K562 (cell line): Measurements from ENCODE around the gene TRIM24. TPM values are rescaled to one million over a fixed set of nuclear protein-coding genes. Genes with fewer than 3 reads are reported as not detected.
A peak's percentile ranks its signal among the peaks of the same experiment; 100 is the strongest.

Experiments used
- BRF2 ChIP-seq: IDR thresholded peaks from 3 replicates; pipeline ENCODE4 v1.6.1; 2011; ENCODE audit warnings: borderline replicate concordance, mild to moderate bottlenecking; ENCODE audit not compliant: insufficient read length, insufficient read depth
- CAMTA2 ChIP-seq: fragments of 250-450 bp; sonication (Bioruptor Pico); conservative IDR thresholded peaks from 2 replicates; pipeline ENCODE4 v1.5.1; 2022
- CBX2 ChIP-seq: fragments of 200-600 bp; sonication (generic); IDR thresholded peaks from one replicate; pipeline ENCODE4 v1.6.1; 2012; ENCODE audit warnings: mild to moderate bottlenecking, low read length, inconsistent platforms; ENCODE audit not compliant: insufficient read depth, poor library complexity, severe bottlenecking
- CXXC5 ChIP-seq: fragments of 250-450 bp; sonication (Bioruptor Pico); IDR thresholded peaks from 2 replicates; pipeline ENCODE4 v1.8.0; 2022; ENCODE audit warnings: inconsistent platforms, mild to moderate bottlenecking, moderate library complexity
- ETV1 ChIP-seq: fragments of 450-650 bp; conservative IDR thresholded peaks from 2 replicates; pipeline ENCODE4 v1.6.1; 2016; ENCODE audit warnings: missing genetic modification characterization, control low read depth, low read depth, missing compliant biosample characterization
- GABPB1 ChIP-seq: sonication (generic); formaldehyde crosslinking; IDR thresholded peaks from 2 replicates; pipeline ENCODE4 v1.8.0; 2022; ENCODE audit warnings: mild to moderate bottlenecking, missing genetic modification reagents
- GATAD2A ChIP-seq: fragments of 450-650 bp; IDR thresholded peaks from 2 replicates; pipeline ENCODE4 v1.6.1; 2017
- KDM5B ChIP-seq: fragments of 200-600 bp; sonication (generic); IDR thresholded peaks from 2 replicates; pipeline ENCODE4 v1.6.1; 2012; ENCODE audit warnings: low read depth, mild to moderate bottlenecking, moderate library complexity, low read length, control low read depth, inconsistent platforms; ENCODE audit not compliant: insufficient replicate concordance
- MAFK ChIP-seq: IDR thresholded peaks from 2 replicates; pipeline ENCODE4 v1.6.1; 2011; ENCODE audit warnings: low read length, improper control_type of control experiment
- PML ChIP-seq: IDR thresholded peaks from 2 replicates; pipeline ENCODE4 v1.6.1; 2012; ENCODE audit warnings: low read length, inconsistent platforms
- TARDBP ChIP-seq: fragments of 450-650 bp; IDR thresholded peaks from 2 replicates; pipeline ENCODE4 v1.6.1; 2016
- ZBTB40 ChIP-seq, 2 experiments: fragments of 450-650 bp in 1 of 2; sonication (generic) in 1 of 2; formaldehyde crosslinking in 1 of 2; IDR thresholded peaks; 2 replicates each; pipeline versions ENCODE4 v1.7.1 to v1.9.0; 2016 to 2022; ENCODE audit warnings: inconsistent platforms in 1 of 2, mild to moderate bottlenecking in 1 of 2, missing genetic modification reagents in 1 of 2
- ZBTB43 ChIP-seq: sonication (generic); formaldehyde crosslinking; IDR thresholded peaks from 2 replicates; pipeline ENCODE4 v1.8.0; 2023; ENCODE audit warnings: mild to moderate bottlenecking, missing genetic modification reagents
- ZNF12 ChIP-seq: sonication (generic); formaldehyde crosslinking; IDR thresholded peaks from 2 replicates; pipeline ENCODE4 v1.4.0; 2020; ENCODE audit warnings: mild to moderate bottlenecking, missing genetic modification reagents
- ZNF175 ChIP-seq: fragments of 200-800 bp; sonication (Bioruptor generic); IDR thresholded peaks from 2 replicates; pipeline ENCODE4 v1.6.1; 2016; ENCODE audit warnings: low read depth, mild to moderate bottlenecking, missing genetic modification characterization, missing compliant biosample characterization
- polyA plus RNA-seq, 8 experiments: library from polyadenylated mRNA; depleted of rRNA in 4 of 8; stranded (reverse) in 5 of 8; unstranded in 3 of 8; fragments of >200 nt; fragmentation: Nextera tagmentation in 2 of 8; fragmentation: Illumina TruSeq in 1 of 8; extraction: Ambion mirVana in 2 of 8; extraction: Trizol in 1 of 8; gene quantifications; 2 replicates each; pipeline versions ENCODE4 v1.2.1 to v1.2.3, GENCODE V29; 2011 to 2014; ENCODE audit warnings: inconsistent platforms in 1 of 8, missing spikeins in 1 of 8
- total RNA-seq, 7 experiments: library from RNA; depleted of rRNA in 6 of 7; stranded (reverse); fragments of >200 nt in 6 of 7; fragmentation: Illumina TruSeq in 2 of 7; extraction: Trizol in 2 of 7; gene quantifications; 2 replicates each; pipeline versions ENCODE4 v1.2.1 to v1.2.3, GENCODE V29; 2011 to 2021; ENCODE audit warnings: low replicate concordance in 1 of 7

Gene TRIM24
- total and polyA plus RNA-seq, 9 of the 15 experiments (the other 6 are each of a cell fraction or from before 2014, with no cell fraction given), result 13.4 to 74.0 (median 41.7) TPM

GRCh38 chr7:138460176-138460648, at the start of gene TRIM24 (continued):
- TF ChIP-seq ZBTB43 (CRISPR knock-in tag), result 0 out of 2 replicates have a peak, but pooled peaks have one; percentile 18
- peak; percentile 72; the same call in 1 of the 2 replicates for TF ChIP-seq ZNF12 (CRISPR knock-in tag)
- peak; percentile 96; the same call in 1 of the 2 replicates for TF ChIP-seq GATAD2A
- TF ChIP-seq CBX2, result no peak
- peak; percentile 96 for TF ChIP-seq ETV1
- TF ChIP-seq CXXC5 (CRISPR knock-in tag), result peak; percentile 81
- peak; percentile 86 for TF ChIP-seq PML
- TF ChIP-seq KDM5B, result peak; percentile 94
- TF ChIP-seq BRF2, result no peak
- TF ChIP-seq ZBTB40 (IDR thresholded peaks at IDR 0.05), result peak; percentile 36; the same call in 1 of the 2 replicates
- TF ChIP-seq ZBTB40 (CRISPR knock-in tag; IDR thresholded peaks at IDR 0.05), result no peak
- TF ChIP-seq CAMTA2 (CRISPR knock-in tag), result 0 out of 2 replicates have a peak, but pooled peaks have one; percentile 31
- no peak for TF ChIP-seq MAFK
- TF ChIP-seq GABPB1, result peak; percentile 81
- no peak for TF ChIP-seq ZNF175 (CRISPR knock-in tag)
- 0 out of 2 replicates have a peak, but pooled peaks have one; percentile 24 for TF ChIP-seq TARDBP
